Endothelial cell (in vitro differentiated cells): ENCODE data around the gene ITK. TPM values are rescaled to one million over a fixed set of nuclear protein-coding genes. Genes with fewer than 3 reads are reported as not detected.

ENCODE experiments used
- DNase-seq: peaks from one replicate; pipeline ENCODE4 v3.0.0; 2021; ENCODE audit warnings: low spot score
- H3K27ac Mint-ChIP-seq: one replicate; pipeline ENCODE4 v1.8.0; 2021; ENCODE audit warnings: mixed read lengths, inconsistent platforms; ENCODE audit not compliant: unreplicated experiment
- H3K27me3 Mint-ChIP-seq: one replicate; pipeline ENCODE4 v1.8.0; 2021; ENCODE audit warnings: mild to moderate bottlenecking, moderate library complexity, mixed read lengths, inconsistent platforms; ENCODE audit not compliant: unreplicated experiment
- H3K36me3 Mint-ChIP-seq: one replicate; pipeline ENCODE4 v1.8.0; 2021; ENCODE audit warnings: mild to moderate bottlenecking, low read depth, mixed read lengths, inconsistent platforms; ENCODE audit not compliant: unreplicated experiment
- H3K4me1 Mint-ChIP-seq: one replicate; pipeline ENCODE4 v1.8.0; 2021; ENCODE audit warnings: mild to moderate bottlenecking, mixed read lengths, inconsistent platforms; ENCODE audit not compliant: unreplicated experiment
- H3K4me3 Mint-ChIP-seq: one replicate; pipeline ENCODE4 v1.8.0; 2021; ENCODE audit warnings: mild to moderate bottlenecking, mixed read lengths, inconsistent platforms; ENCODE audit not compliant: unreplicated experiment
- H3K9me3 Mint-ChIP-seq: one replicate; pipeline ENCODE4 v1.8.0; 2021; ENCODE audit warnings: mixed read lengths, inconsistent platforms; ENCODE audit not compliant: unreplicated experiment
- total RNA-seq: library from RNA; stranded (reverse); fragmentation: NEBNext Ultra II Directional; extraction: Animal tissue kit (Norgen Biotek cat#: 25700); gene quantifications from one replicate; pipeline ENCODE4 v1.2.1, GENCODE V29; 2021; ENCODE audit not compliant: unreplicated experiment
- TF ChIP-seq, protein P1 (sequence below): fragments of 200-600 bp; sonication (generic); IDR thresholded peaks from one replicate; pipeline ENCODE4 v1.5.0; 2021; ENCODE audit warnings: antibody characterized with exemption; ENCODE audit not compliant: unreplicated experiment

ITK gene
- total RNA-seq, 1 donor from 2014 or later: not detected

DNA sequence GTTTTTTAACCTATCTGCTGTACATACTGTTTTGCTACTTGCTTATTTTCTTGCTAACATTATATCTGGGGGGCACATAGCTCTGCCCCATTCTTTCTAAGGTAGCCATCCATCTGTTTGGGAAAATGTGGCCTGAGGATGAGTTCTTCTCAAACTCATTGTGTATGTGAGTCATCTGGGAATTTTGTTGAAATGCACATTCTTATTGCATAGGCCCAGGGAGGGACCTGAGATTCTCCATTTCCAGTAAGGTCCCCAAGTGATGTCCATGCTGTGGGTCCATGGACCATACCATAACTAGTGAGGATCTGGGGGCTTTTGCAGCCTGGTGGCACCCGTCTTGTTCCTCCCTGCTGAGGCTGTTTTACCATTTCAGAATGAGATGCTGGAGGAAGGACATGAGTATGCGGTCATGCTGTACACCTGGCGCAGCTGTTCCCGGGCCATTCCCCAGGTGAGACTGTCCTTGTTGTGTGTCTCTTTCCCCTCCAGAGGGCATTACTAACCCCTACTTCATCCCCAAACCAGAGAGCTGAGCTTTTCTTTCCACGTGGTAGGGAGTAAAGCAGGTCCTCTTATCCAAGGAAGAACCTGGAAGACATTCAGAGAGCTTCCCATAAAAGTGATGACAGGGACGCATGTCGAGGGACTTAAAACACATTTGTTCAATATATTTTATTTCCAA is 113.9 kb downstream of the ITK start:
- no peak overlapping the region for H3K4me3 Mint-ChIP-seq
- no peaks in the 10 kb centered on the region for H3K27me3 Mint-ChIP-seq
- no peak for DNase-seq
- H3K36me3 Mint-ChIP-seq: peaks cover 11% of the 10 kb centered on the region
- TF ChIP-seq, protein P1, sequence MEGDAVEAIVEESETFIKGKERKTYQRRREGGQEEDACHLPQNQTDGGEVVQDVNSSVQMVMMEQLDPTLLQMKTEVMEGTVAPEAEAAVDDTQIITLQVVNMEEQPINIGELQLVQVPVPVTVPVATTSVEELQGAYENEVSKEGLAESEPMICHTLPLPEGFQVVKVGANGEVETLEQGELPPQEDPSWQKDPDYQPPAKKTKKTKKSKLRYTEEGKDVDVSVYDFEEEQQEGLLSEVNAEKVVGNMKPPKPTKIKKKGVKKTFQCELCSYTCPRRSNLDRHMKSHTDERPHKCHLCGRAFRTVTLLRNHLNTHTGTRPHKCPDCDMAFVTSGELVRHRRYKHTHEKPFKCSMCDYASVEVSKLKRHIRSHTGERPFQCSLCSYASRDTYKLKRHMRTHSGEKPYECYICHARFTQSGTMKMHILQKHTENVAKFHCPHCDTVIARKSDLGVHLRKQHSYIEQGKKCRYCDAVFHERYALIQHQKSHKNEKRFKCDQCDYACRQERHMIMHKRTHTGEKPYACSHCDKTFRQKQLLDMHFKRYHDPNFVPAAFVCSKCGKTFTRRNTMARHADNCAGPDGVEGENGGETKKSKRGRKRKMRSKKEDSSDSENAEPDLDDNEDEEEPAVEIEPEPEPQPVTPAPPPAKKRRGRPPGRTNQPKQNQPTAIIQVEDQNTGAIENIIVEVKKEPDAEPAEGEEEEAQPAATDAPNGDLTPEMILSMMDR: no peak
- no peaks in the 10 kb centered on the region for H3K4me1 Mint-ChIP-seq
- no peak overlapping the region for H3K27ac Mint-ChIP-seq
- no peaks in the 10 kb centered on the region for H3K9me3 Mint-ChIP-seq

DNA sequence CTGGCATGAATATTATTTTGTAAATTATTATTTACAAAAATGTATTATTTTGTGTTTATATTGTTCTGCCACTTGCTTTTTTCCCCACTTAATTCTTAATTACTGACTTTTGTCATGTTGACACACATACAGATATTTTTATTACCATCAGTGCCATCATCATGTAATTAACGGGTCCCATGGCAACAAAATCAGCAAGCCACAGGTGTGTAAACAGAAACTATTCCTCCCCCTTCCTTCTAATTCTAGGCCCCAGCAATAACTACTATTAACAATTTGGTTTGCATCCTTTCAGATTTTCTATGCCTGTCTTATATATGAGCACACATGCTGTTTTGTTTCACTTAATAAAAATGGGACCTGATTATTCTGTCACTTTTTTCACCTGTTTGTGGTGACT is 114.6 kb downstream of the ITK start:
- Mint-ChIP-seq H3K36me3 (peaks cover 11% of the 10 kb centered on the region), H3K4me1 (no peaks in the 10 kb centered on the region), H3K9me3 (no peaks in the 10 kb centered on the region), H3K27ac (no peak overlapping the region), H3K27me3 (no peaks in the 10 kb centered on the region), H3K4me3 (no peak overlapping the region)
- TF ChIP-seq, protein P1: no peak
- no peak for DNase-seq

DNA sequence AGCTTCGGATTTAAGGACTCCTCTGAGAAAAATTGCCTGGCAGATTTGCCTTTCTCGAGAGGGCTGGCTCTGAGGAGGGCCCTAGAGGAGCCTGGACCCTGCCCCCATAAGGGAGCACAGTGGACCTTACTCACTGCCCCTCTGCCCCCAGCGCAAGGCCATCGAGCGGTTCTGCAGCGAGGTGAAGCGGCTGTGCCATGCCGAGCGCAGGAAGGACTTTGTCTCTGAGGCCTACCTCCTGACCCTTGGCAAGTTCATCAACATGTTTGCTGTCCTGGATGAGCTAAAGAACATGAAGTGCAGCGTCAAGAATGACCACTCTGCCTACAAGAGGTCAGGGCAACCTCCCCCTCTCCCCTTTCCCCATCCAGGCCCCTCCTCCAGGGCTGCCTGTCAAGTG is 119.9 kb downstream of the ITK start:
- no peaks in the 10 kb centered on the region for H3K4me1 Mint-ChIP-seq
- H3K27me3 Mint-ChIP-seq: peaks cover 1% of the 10 kb centered on the region
- no peak for DNase-seq
- no peaks in the 10 kb centered on the region for H3K9me3 Mint-ChIP-seq
- no peak overlapping the region for H3K27ac Mint-ChIP-seq
- TF ChIP-seq, protein P1: no peak
- peaks cover 11% of the 10 kb centered on the region for H3K36me3 Mint-ChIP-seq
- H3K4me3 Mint-ChIP-seq: no peak overlapping the region

DNA sequence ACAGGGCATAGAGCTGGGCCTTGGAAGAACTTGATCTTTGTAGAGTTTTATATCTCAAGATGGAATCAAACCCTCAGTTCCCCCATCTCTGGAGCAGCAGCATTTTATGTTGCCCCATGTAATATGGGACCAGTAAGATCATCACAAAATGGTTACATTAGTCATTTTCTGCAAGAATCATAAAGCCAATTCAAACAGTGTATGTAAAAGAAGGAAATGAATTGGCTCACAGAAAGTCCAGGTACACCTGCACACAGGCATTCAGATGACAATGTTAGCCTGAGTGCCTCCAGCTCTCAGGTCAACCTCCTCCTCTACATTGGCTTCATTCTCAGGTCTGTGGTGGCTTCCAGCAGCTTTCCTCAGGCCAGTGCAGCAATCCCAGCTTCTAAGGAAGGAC is 120.4 kb downstream of the ITK start:
- no peak for DNase-seq
- H3K4me3 Mint-ChIP-seq: no peak overlapping the region
- no peaks in the 10 kb centered on the region for H3K9me3 Mint-ChIP-seq
- no peak overlapping the region for H3K27ac Mint-ChIP-seq
- H3K27me3 Mint-ChIP-seq: peaks cover 1% of the 10 kb centered on the region
- no peaks in the 10 kb centered on the region for H3K4me1 Mint-ChIP-seq
- TF ChIP-seq, protein P1: no peak
- H3K36me3 Mint-ChIP-seq: peaks cover 16% of the 10 kb centered on the region

DNA sequence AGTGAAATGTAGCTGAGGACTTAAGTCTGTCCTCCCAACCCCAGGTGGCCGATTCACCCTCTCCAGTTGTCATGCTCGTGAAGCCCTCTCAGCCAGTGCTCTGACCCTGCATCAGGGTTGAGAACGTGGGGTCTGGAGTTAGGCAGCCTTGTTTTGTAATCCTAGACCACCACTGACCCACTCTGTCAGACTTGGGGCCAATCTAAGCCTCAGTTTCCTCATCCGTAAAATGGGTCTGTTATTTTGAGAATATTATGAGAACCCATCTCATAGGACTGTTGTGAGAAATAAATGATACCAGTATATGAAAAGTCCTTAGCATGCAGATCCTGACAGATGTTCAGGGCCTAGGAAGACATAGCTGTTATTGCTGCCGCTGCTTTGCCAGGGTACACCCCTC is 122.4 kb downstream of the ITK start:
- DNase-seq: no peak
- H3K36me3 Mint-ChIP-seq: peaks cover 15% of the 10 kb centered on the region

More for the DNA sequence above, 122.4 kb downstream of the ITK start:
- no peaks in the 10 kb centered on the region for H3K9me3 Mint-ChIP-seq
- H3K4me1 Mint-ChIP-seq: no peaks in the 10 kb centered on the region
- H3K4me3 Mint-ChIP-seq: no peak overlapping the region
- TF ChIP-seq, protein P1: no peak
- no peak overlapping the region for H3K27ac Mint-ChIP-seq
- peaks cover 1% of the 10 kb centered on the region for H3K27me3 Mint-ChIP-seq
